ENCODE results near the gene GLO1.

GRCh38 chr6:38695933-38696332, 7.0 kb downstream of the GLO1 start:
- TF ChIP-seq CTCF (IDR thresholded peaks at IDR 0.05) (no peak), POLR2AphosphoS5 (IDR thresholded peaks at IDR 0.05; ENCODE audit: low read depth, low read length) (no peak), REST (IDR thresholded peaks at IDR 0.05; ENCODE audit: insufficient read depth in 1 of 2, low read depth in 2 of 2, low read length in 1 of 2) (no peak)

Measured in Panc1 (cell line).